SU-DHL-6 (cell line): ENCODE results near the gene SORBS2.

Experiments
- EZH2phosphoT487 ChIP-seq: fragments of 200-600 bp; sonication (generic), shearing (Covaris generic); conservative IDR thresholded peaks from 2 replicates; pipeline ENCODE4 v1.6.1; 2018; ENCODE audit warnings: mild to moderate bottlenecking, antibody characterized with exemption, low read length, moderate library complexity, mixed read lengths
- TF ChIP-seq, protein P1 (sequence below): fragments of 200-600 bp; sonication (generic); IDR thresholded peaks from one replicate; pipeline ENCODE4 v1.5.1; 2017; ENCODE audit warnings: antibody characterized with exemption, mild to moderate bottlenecking, low read length, moderate library complexity; ENCODE audit not compliant: insufficient read depth, poor library complexity, severe bottlenecking

DNA sequence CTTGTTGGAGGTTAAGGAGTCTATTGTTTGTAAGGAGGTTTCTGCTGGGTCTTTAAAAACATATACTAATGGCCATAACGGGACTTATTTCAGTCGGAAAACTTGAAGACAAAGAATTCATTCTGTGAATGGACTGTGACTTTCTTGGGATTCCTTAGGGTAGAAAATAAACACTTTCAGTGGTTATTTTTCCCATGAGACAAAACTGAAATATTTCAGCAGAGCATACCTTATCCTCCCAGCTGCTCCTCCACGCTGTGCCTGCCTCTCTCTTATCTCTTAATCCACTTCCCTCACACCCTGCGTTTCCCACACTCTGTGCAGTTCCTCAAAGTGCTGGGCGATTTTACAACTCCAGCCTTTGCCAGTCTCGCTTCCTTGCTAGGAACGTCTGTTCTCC, 47.1 kb upstream of the SORBS2 start:
- TF ChIP-seq, protein P1, sequence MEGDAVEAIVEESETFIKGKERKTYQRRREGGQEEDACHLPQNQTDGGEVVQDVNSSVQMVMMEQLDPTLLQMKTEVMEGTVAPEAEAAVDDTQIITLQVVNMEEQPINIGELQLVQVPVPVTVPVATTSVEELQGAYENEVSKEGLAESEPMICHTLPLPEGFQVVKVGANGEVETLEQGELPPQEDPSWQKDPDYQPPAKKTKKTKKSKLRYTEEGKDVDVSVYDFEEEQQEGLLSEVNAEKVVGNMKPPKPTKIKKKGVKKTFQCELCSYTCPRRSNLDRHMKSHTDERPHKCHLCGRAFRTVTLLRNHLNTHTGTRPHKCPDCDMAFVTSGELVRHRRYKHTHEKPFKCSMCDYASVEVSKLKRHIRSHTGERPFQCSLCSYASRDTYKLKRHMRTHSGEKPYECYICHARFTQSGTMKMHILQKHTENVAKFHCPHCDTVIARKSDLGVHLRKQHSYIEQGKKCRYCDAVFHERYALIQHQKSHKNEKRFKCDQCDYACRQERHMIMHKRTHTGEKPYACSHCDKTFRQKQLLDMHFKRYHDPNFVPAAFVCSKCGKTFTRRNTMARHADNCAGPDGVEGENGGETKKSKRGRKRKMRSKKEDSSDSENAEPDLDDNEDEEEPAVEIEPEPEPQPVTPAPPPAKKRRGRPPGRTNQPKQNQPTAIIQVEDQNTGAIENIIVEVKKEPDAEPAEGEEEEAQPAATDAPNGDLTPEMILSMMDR: no peak
- no peak for TF ChIP-seq EZH2phosphoT487
